ENCODE data around the gene VAPA. TPM values are rescaled to one million over a fixed set of nuclear protein-coding genes. Genes with fewer than 3 reads are reported as not detected.

VAPA gene
- total and polyA plus RNA-seq, 2 of the 4 experiments (the other 2 are of a cell fraction), result 199 to 206 TPM

GRCh38 chr18:9876867-9877654 lies 36.8 kb upstream of the VAPA start (continued):
- TF ChIP-seq CEBPB (IDR thresholded peaks at IDR 0.05; ENCODE audit: low read depth, low read length), result peak; percentile 86
- TF ChIP-seq SMC3 (IDR thresholded peaks at IDR 0.05; ENCODE audit: low read depth, low read length), result 0 out of 2 replicates have a peak, but pooled peaks have one; percentile 12

GRCh38 chr18:9877655-9878014 lies 36.2 kb upstream of the VAPA start:
- peak overlapping the region; percentile 79; the same call in 1 of the 2 replicates for H4K91ac ChIP-seq (ENCODE audit: insufficient read depth, low read depth, low read length)
- H3K79me1 ChIP-seq (ENCODE audit: low read depth in 1 of 2, low read length in 2 of 2), result no peaks in the 10 kb centered on the region
- H2BK15ac ChIP-seq (ENCODE audit: low read depth, low read length), result peak overlapping the region; percentile 75; the same call in 1 of the 3 replicates
- H2BK120ac ChIP-seq (ENCODE audit: low read depth, low read length), result peak overlapping the region; percentile 93
- ATAC-seq (ENCODE audit: low read depth) (no peak), DNase-seq (no peak)
- peak overlapping the region; percentile 68 for H3K18ac ChIP-seq (ENCODE audit: low read depth, low read length)
- POLR2A ChIA-PET (ENCODE audit: unreplicated experiment), result interaction anchor here (1.0 kb wide), 1 partner anchor 36 kb away, joined by 4 read pairs; the partner anchor contains the start of gene VAPA
- no peaks in the 10 kb centered on the region for H3K9me1 ChIP-seq (ENCODE audit: insufficient read depth, low read length)
- peak overlapping the region; percentile 74 for H2BK20ac ChIP-seq (ENCODE audit: low read depth, low read length)
- peak overlapping the region; percentile 70; the same call in 1 of the 2 replicates for H3K23ac ChIP-seq (ENCODE audit: low read depth, low read length)
- H2AK5ac ChIP-seq (ENCODE audit: low read depth, low read length), result no peak overlapping the region
- H3K14ac ChIP-seq (replicated peaks; ENCODE audit: low read depth, low read length), result peak overlapping the region; percentile 68
- H3K9me3 ChIP-seq (ENCODE audit: control insufficient read depth, insufficient read depth, low read length), result no peaks in the 10 kb centered on the region
- no peaks in the 10 kb centered on the region for H4K20me1 ChIP-seq (ENCODE audit: insufficient read depth, low read length)
- peak overlapping the region; percentile 74 for H3K27ac ChIP-seq (ENCODE audit: insufficient read depth, low read length)
- H2AK9ac ChIP-seq (replicated peaks; ENCODE audit: low read depth, low read length, poor library complexity), result no peak overlapping the region
- no peak overlapping the region for H2AFZ ChIP-seq (replicated peaks; ENCODE audit: low read length, poor library complexity)
- peak overlapping the region; percentile 88 for H3K56ac ChIP-seq (ENCODE audit: extremely low read depth, insufficient read depth, low read length)
- peak overlapping the region; percentile 65; the same call in 1 of the 2 replicates for H3K9ac ChIP-seq (ENCODE audit: low read depth, low read length)
- peak overlapping the region; percentile 38 for H4K5ac ChIP-seq (ENCODE audit: low read depth, low read length)
- peak overlapping the region; percentile 39; the same call in 1 of the 2 replicates for H3K4me3 ChIP-seq (ENCODE audit: insufficient read depth, low read depth, low read length)
- CTCF ChIA-PET, result no interaction called here
- in situ Hi-C loops (cut with MboI; ENCODE audit: low sequenced_read_pairs) (no loop called here), intact Hi-C loops (cut with micrococcal nuclease) (loop anchor here (10.0 kb wide), 1 partner anchor 57 kb away; no protein-coding TSS in a partner anchor), dilution Hi-C loops (cut with HindIII; ENCODE audit: low sequenced_read_pairs, unreplicated experiment) (no loop called here)
- peaks cover 3% of the 10 kb centered on the region; the same call in 1 of the 2 replicates for H3K4me1 ChIP-seq (ENCODE audit: control insufficient read depth, insufficient read depth, low read length)
- H4K8ac ChIP-seq (ENCODE audit: low read depth in 2 of 2, low read length in 2 of 2), result peak overlapping the region; percentile 37 to 97
- H2BK5ac ChIP-seq (ENCODE audit: low read depth, low read length, poor library complexity, severe bottlenecking), result peak overlapping the region; percentile 98
- peak overlapping the region; percentile 84 for H3K4me2 ChIP-seq (ENCODE audit: low read depth, low read length)
- H3K36me3 ChIP-seq (ENCODE audit: control insufficient read depth, insufficient read depth, low read length), result no peaks in the 10 kb centered on the region
- peak overlapping the region; percentile 81 for H3K4ac ChIP-seq (ENCODE audit: low read depth, low read length)
- no peaks in the 10 kb centered on the region for H3K27me3 ChIP-seq (ENCODE audit: control insufficient read depth, insufficient read depth, low read length)
- BruUV-seq (replicated peaks), result no TSS peak
- TF ChIP-seq NFE2L2 (IDR thresholded peaks at IDR 0.05; ENCODE audit: low read depth, low read length) (no peak), CEBPB (IDR thresholded peaks at IDR 0.05; ENCODE audit: low read depth, low read length) (no peak), USF2 (IDR thresholded peaks at IDR 0.05; ENCODE audit: low read depth, low read length) (no peak), MAFK (IDR thresholded peaks at IDR 0.05; ENCODE audit: low read depth, low read length) (no peak), CHD1 (IDR thresholded peaks at IDR 0.05; ENCODE audit: low read depth, low read length) (no peak), MAZ (IDR thresholded peaks at IDR 0.05; ENCODE audit: borderline replicate concordance, low read depth, low read length) (no peak), RAD21 (IDR thresholded peaks at IDR 0.05; ENCODE audit: low read length) (no peak), CTCF (conservative IDR thresholded peaks at IDR 0.05; ENCODE audit: low read depth, low read length) (no peak), SMC3 (IDR thresholded peaks at IDR 0.05; ENCODE audit: low read depth, low read length) (no peak), POLR2A (IDR thresholded peaks at IDR 0.05; ENCODE audit: low read depth, low read length) (no peak), ELK1 (IDR thresholded peaks at IDR 0.05; ENCODE audit: borderline replicate concordance, low read depth, low read length) (no peak), MXI1 (IDR thresholded peaks at IDR 0.05; ENCODE audit: borderline replicate concordance, low read depth, low read length) (no peak)

Measured in IMR-90 (cell line).